AG08395 (cell line): Measurements from ENCODE around the gene OR2V1.
A peak's percentile ranks its signal among the peaks of the same experiment; 100 is the strongest.
"Not testable (repeated sequence)": the region's sequence is repeated elsewhere in the genome, so short reads cannot be mapped to it uniquely, and the experiment has no call there.

Experiments
- DNase-seq: peaks from one replicate; pipeline ENCODE4 v3.0.0; 2012; ENCODE audit warnings: mixed read lengths, low spot score

Gene OR2V1

GRCh38 chr5:181130832-181131496 is at the start of gene OR2V1:
Gene OR2V1 (minus strand): TSS chr5:181131169. CDS start chr5:181125304, 5,865 bp downstream.
- DNase-seq: no peak

- not testable (repeated sequence) for DNase-seq
Observed at GRCh38 chr5:181177559-181177958, 46.6 kb upstream of the OR2V1 start.

- DNase-seq: no peak
Observed at GRCh38 chr5:181176254-181176952, 45.4 kb upstream of the OR2V1 start.

GRCh38 chr5:181173420-181174342 is 42.7 kb upstream of the OR2V1 start:
- DNase-seq: no peak

- DNase-seq: no peak
Observed at GRCh38 chr5:181173027-181173419, 42.1 kb upstream of the OR2V1 start.

DNA sequence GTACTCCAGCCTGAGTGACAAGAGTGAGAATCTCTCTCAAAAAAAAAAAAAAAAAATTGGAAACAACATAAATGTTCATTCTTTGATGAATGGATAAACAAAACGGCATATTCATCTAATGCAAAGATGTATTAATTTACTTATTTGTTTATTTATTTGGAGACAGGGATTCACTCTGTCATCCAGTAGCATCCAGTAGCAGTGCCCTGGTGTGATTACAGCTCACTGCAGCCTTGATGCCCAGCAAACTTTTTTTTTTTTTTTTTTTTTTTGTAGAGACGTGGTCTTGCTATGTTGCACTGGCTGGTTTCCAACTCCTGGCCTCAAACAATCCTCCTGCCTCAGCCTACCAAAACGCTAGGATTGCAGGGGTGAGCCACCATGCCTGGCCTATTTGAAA is 40.8 kb upstream of the OR2V1 start:
- DNase-seq: no peak

- DNase-seq: peak; percentile 33
Observed at GRCh38 chr5:181170996-181171395, 40.0 kb upstream of the OR2V1 start.

- DNase-seq: no peak
Observed at GRCh38 chr5:181170237-181170825, 39.4 kb upstream of the OR2V1 start.

GRCh38 chr5:181169459-181170236 is 38.7 kb upstream of the OR2V1 start:
- DNase-seq: peak; percentile 21

GRCh38 chr5:181168595-181169118 is 37.7 kb upstream of the OR2V1 start:
- DNase-seq: no peak

- no peak for DNase-seq
Observed at GRCh38 chr5:181167814-181168488, 37.0 kb upstream of the OR2V1 start.

DNA sequence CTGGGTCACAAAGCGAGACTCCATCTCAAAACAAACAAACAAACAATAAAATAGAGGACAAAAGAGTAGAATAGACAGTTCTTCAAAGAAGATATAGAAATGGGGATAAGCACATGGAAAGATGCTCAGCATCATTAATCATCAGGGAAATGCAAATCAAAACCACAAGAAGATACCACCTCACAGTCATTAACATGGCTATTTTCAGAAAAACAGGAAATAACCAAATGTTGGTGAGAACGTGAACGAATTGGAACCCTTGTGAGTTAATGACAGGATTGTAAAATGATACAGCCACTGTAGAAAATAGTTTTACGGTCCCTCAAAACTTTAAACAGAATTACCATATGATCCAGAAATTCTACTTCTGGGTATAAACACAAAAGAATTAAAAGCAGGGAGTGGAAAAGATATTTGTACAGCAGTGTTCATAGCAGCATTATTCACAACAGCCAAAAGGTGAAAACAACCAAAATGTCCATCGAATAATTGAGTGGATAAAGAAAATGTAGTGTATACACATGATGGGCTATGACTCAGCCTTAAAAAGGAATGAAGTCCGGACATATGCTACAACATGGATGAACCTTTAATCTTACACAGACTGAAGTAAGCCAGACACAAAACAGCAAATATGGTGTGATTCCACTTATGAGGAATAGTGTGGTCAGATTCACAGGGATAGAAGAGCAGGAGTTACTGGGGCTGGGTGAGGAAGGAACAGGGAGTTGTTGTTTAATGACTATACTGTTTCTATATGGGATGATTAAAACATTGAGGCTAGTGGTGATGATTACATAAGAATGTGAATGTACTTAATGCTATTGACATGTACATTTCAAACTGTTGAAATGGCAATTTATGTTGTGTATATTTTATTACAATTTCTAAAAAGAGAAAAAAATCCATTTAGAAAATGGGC is 36.1 kb upstream of the OR2V1 start:
- no peak for DNase-seq

DNA sequence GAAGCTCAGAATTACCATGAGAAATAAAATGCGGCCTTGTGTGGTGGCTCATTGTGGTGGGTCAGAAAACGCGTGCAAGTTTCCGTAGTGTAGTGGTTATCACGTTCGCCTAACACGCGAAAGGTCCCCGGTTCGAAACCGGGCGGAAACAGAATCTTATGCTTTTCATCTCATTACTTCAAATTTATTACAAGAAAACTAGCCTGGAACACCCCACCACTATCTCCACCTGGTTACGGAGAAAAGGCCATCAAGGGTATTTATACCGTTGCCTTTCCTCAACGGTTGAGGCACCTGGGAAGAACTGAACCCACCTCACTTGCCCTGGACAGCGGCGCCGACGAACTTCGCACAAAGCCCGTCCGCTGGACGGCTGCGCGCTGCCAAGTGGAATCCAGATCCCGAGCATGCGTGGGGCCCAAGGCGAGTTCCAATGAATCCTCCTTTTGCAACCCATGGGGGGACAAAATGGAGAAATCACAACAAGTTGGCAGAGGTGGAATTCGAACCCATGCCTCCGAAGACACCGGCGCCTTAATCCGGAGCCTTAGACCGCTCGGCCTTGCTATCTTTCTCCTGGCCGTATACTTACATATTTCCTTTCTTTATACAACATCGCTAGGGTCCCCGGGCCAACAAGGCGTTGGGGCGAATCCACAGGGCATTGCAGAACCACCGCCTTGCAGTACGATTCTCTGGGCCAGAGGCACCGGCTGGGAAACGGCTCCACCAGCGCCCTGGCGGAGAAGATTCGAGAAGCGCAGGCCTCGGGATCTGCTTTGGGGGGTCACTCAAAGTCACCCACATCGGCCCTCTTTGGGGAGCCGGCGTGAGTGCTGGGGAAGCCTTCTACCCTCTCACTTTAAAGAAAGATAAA is 33.3 kb upstream of the OR2V1 start:
- no peak for DNase-seq

- DNase-seq: no peak
Observed at GRCh38 chr5:181163487-181164075, 32.6 kb upstream of the OR2V1 start.

- no peak for DNase-seq
Observed at GRCh38 chr5:181161534-181162175, 30.7 kb upstream of the OR2V1 start.

- DNase-seq: peak; percentile 76
Observed at GRCh38 chr5:181160755-181161533, 30.0 kb upstream of the OR2V1 start.
